Nasal cavity respiratory epithelium epithelial cell of viscerocranial mucosa (primary cell): ENCODE data around the gene TEKT3. TPM values are rescaled to one million over a fixed set of nuclear protein-coding genes. Genes with fewer than 3 reads are reported as not detected.

Experiments used
- total RNA-seq: library from RNA; depleted of rRNA; stranded (reverse); fragments of >200 nt; gene quantifications from 2 replicates; pipeline ENCODE4 v1.2.3, GENCODE V29; 2014

Gene TEKT3
- not detected in 2 replicates for total RNA-seq

GRCh38 chr17:15341385-15341849 is at the start of gene TEKT3:
TEKT3 (minus strand) TSS chr17:15341597; CDS start chr17:15331585, 10,012 bp downstream.

GRCh38 chr17:15265131-15265530 is 76.3 kb downstream of the TEKT3 start, which contains the start of gene PMP22:
PMP22 (minus strand) TSS chr17:15265326; CDS start chr17:15260727, 4,599 bp downstream.

Other genes with a start within 250 kb of the TEKT3 start
- gene PMP22, start 76.3 kb downstream of the TEKT3 start, total RNA-seq, result under 0.01 and 0.14 TPM in 2 replicates
- 0.34 and 2.6 TPM in 2 replicates for gene CDRT4, start 126.0 kb upstream of the TEKT3 start, total RNA-seq
- 25.8 and 33.8 TPM in 2 replicates for gene TVP23C, start 221.9 kb upstream of the TEKT3 start, total RNA-seq